Caco-2 (cell line): ENCODE measurements around the gene ZNF180. TPM values are rescaled to one million over a fixed set of nuclear protein-coding genes. Genes with fewer than 3 reads are reported as not detected.

ENCODE experiments used
- BruUV-seq: library from RNA; stranded (reverse); fragments of 400-500 nt; replicated peaks from 2 replicates; lab custom pipeline; 2021; lab: Mats Ljungman, UMichigan
- CTCF ChIA-PET: fragments of 300-600 bp; sonication (Branson Sonifier 250); formaldehyde crosslinking; loops from one replicate; lab custom pipeline; 2022; ENCODE audit warnings: antibody characterized with exemption; lab: Charles Lee
- POLR2A ChIA-PET: fragments of 300-600 bp; sonication (Branson Sonifier 250); formaldehyde crosslinking; loops from one replicate; lab custom pipeline; 2022; ENCODE audit warnings: antibody characterized with exemption; lab: Charles Lee
- DNase-seq, 2 experiments: peaks; one replicate each; pipeline versions ENCODE4 v3.0.0 to v3.0.0-alpha.2; 2020 to 2022
- H3K27me3 ChIP-seq: replicated peaks from 2 replicates; pipeline ENCODE4 v1.6.0; 2011; ENCODE audit warnings: low read length; ENCODE audit not compliant: control insufficient read depth, insufficient read depth
- H3K36me3 ChIP-seq: 2 replicates; pipeline ENCODE4 v1.5.1; 2011; ENCODE audit warnings: low read length; ENCODE audit not compliant: control insufficient read depth, insufficient read depth
- H3K4me1 ChIP-seq: fragments of 250-450 bp; sonication (Bioruptor Pico); 2 replicates; pipeline ENCODE4 v1.5.1; 2020; ENCODE audit warnings: mild to moderate bottlenecking
- H3K4me3 ChIP-seq: 2 replicates; pipeline ENCODE4 v1.5.1; 2011; ENCODE audit warnings: low read depth, mild to moderate bottlenecking, control low read depth, low read length
- H3K9me3 ChIP-seq: fragments of 250-450 bp; sonication (Bioruptor Pico); 2 replicates; pipeline ENCODE4 v1.5.1; 2020; ENCODE audit warnings: mild to moderate bottlenecking, moderate library complexity
- H3K27ac Mint-ChIP-seq: one replicate; pipeline ENCODE4 v1.8.0; 2022; ENCODE audit warnings: mixed read lengths; ENCODE audit not compliant: unreplicated experiment
- H3K27me3 Mint-ChIP-seq: one replicate; pipeline ENCODE4 v1.8.0; 2022; ENCODE audit warnings: mixed read lengths; ENCODE audit not compliant: insufficient read depth, unreplicated experiment
- H3K36me3 Mint-ChIP-seq: one replicate; pipeline ENCODE4 v1.8.0; 2022; ENCODE audit warnings: mild to moderate bottlenecking, mixed read lengths; ENCODE audit not compliant: insufficient read depth, unreplicated experiment
- H3K4me1 Mint-ChIP-seq: one replicate; pipeline ENCODE4 v1.8.0; 2022; ENCODE audit warnings: low read depth, mixed read lengths; ENCODE audit not compliant: unreplicated experiment
- H3K4me3 Mint-ChIP-seq: one replicate; pipeline ENCODE4 v1.8.0; 2022; ENCODE audit warnings: mild to moderate bottlenecking, moderate library complexity, mixed read lengths; ENCODE audit not compliant: unreplicated experiment
- H3K9me3 Mint-ChIP-seq: one replicate; pipeline ENCODE4 v1.8.0; 2022; ENCODE audit warnings: mixed read lengths; ENCODE audit not compliant: unreplicated experiment
- CTCF ChIP-seq, 2 experiments: fragments of 200-600 bp in 1 of 2; IDR thresholded peaks; 1 replicate in 1 of 2; 2 replicates in 1 of 2; pipeline versions ENCODE4 v1.5.1 to v1.8.0; 2011 to 2022; ENCODE audit warnings: antibody characterized with exemption in 1 of 2, control low read depth in 1 of 2, inconsistent platforms in 1 of 2, low read depth in 1 of 2, low read length in 1 of 2, mild to moderate bottlenecking in 1 of 2, moderate library complexity in 1 of 2; ENCODE audit not compliant: insufficient read depth in 1 of 2, severe bottlenecking in 1 of 2, unreplicated experiment in 1 of 2
- intact Hi-C: fragments of 100-400 bp; cut with micrococcal nuclease; formaldehyde crosslinking; loops from one replicate; pipeline ENCODE4 v1.10.0; 2022; ENCODE audit not compliant: unreplicated experiment
- total RNA-seq: library from RNA; stranded (reverse); gene quantifications from 2 replicates; pipeline ENCODE4 v1.2.3, GENCODE V29; 2022

ZNF180 gene
- total RNA-seq, 1 experiment from 2014 or later: 9.1 TPM

GRCh38 chr19:44527554-44527953 lies 27.2 kb upstream of the ZNF180 start:
- H3K27me3 ChIP-seq: no peaks in the 10 kb centered on the region
- Mint-ChIP-seq H3K27me3 (peaks cover 7% of the 10 kb centered on the region), H3K9me3 (peaks cover 16% of the 10 kb centered on the region), H3K36me3 (no peaks in the 10 kb centered on the region), H3K4me3 (no peak overlapping the region), H3K4me1 (no peaks in the 10 kb centered on the region), H3K27ac (no peak overlapping the region)
- H3K36me3 ChIP-seq: no peaks in the 10 kb centered on the region
- ChIA-PET CTCF (no interaction called here), POLR2A (no interaction called here)
- no peaks in the 10 kb centered on the region for H3K9me3 ChIP-seq
- DNase-seq: no peak
- H3K4me1 ChIP-seq: no peaks in the 10 kb centered on the region
- no TSS peak for BruUV-seq
- TF ChIP-seq CTCF (IDR thresholded peaks at IDR 0.05; ENCODE audit: insufficient read depth in 1 of 2, low read depth in 1 of 2, low read length in 1 of 2, severe bottlenecking in 1 of 2, unreplicated experiment in 1 of 2): no peak
- intact Hi-C loops: no loop called here
- no peak overlapping the region for H3K4me3 ChIP-seq

- no peak for TF ChIP-seq CTCF (IDR thresholded peaks at IDR 0.05; ENCODE audit: insufficient read depth in 1 of 2, low read depth in 1 of 2, low read length in 1 of 2, severe bottlenecking in 1 of 2, unreplicated experiment in 1 of 2)
- Mint-ChIP-seq H3K9me3 (peaks cover 16% of the 10 kb centered on the region), H3K36me3 (no peaks in the 10 kb centered on the region), H3K27me3 (peaks cover 7% of the 10 kb centered on the region), H3K4me1 (no peaks in the 10 kb centered on the region), H3K27ac (no peak overlapping the region), H3K4me3 (no peak overlapping the region)
- H3K36me3 ChIP-seq: no peaks in the 10 kb centered on the region
- no peak overlapping the region for H3K4me3 ChIP-seq
- no peaks in the 10 kb centered on the region for H3K4me1 ChIP-seq
- H3K9me3 ChIP-seq: no peaks in the 10 kb centered on the region; the same call in 1 of the 2 replicates
- no peak for DNase-seq
- CTCF ChIA-PET: interaction anchor here (1.1 kb wide), 1 partner anchor 26 kb away, joined by 4 read pairs; the partner anchor contains the start of gene ZNF180
- no TSS peak for BruUV-seq
- no peaks in the 10 kb centered on the region for H3K27me3 ChIP-seq
- POLR2A ChIA-PET: no interaction called here
- intact Hi-C loops: no loop called here
Observed at GRCh38 chr19:44525721-44526430, 25.6 kb upstream of the ZNF180 start.

- Mint-ChIP-seq H3K4me1 (no peaks in the 10 kb centered on the region), H3K27ac (no peak overlapping the region), H3K9me3 (no peaks in the 10 kb centered on the region), H3K36me3 (no peaks in the 10 kb centered on the region), H3K4me3 (no peak overlapping the region), H3K27me3 (no peaks in the 10 kb centered on the region)
- H3K36me3 ChIP-seq: no peaks in the 10 kb centered on the region
- ChIA-PET CTCF (no interaction called here), POLR2A (no interaction called here)
- H3K27me3 ChIP-seq: no peaks in the 10 kb centered on the region
- no peak for DNase-seq
- TF ChIP-seq CTCF (IDR thresholded peaks at IDR 0.05; ENCODE audit: insufficient read depth in 1 of 2, low read depth in 1 of 2, low read length in 1 of 2, severe bottlenecking in 1 of 2, unreplicated experiment in 1 of 2): no peak
- no TSS peak for BruUV-seq
- H3K9me3 ChIP-seq: peaks cover 4% of the 10 kb centered on the region; the same call in 1 of the 2 replicates
- H3K4me3 ChIP-seq: no peak overlapping the region
- no peaks in the 10 kb centered on the region for H3K4me1 ChIP-seq
- intact Hi-C loops: no loop called here
Observed at GRCh38 chr19:44521370-44521769, 21.0 kb upstream of the ZNF180 start.
